Hindlimb muscle (tissue), 1 donor: Measurements from ENCODE around the gene TMEM131. TPM values are rescaled to one million over a fixed set of nuclear protein-coding genes. Genes with fewer than 3 reads are reported as not detected.
"Not testable (repeated sequence)": the region's sequence is repeated elsewhere in the genome, so short reads cannot be mapped to it uniquely, and the experiment has no call there.

Source experiments
- DNase-seq: peaks from one replicate; pipeline ENCODE4 v3.0.0-alpha.2; 2013
- polyA plus RNA-seq: library from polyadenylated mRNA; unstranded; fragments of 120-200 nt; gene quantifications from one replicate; pipeline ENCODE4 v1.2.1, GENCODE V29; 2013; ENCODE audit not compliant: insufficient read length

The TMEM131 gene
- polyA plus RNA-seq, 1 donor, result 53.2 TPM

DNA sequence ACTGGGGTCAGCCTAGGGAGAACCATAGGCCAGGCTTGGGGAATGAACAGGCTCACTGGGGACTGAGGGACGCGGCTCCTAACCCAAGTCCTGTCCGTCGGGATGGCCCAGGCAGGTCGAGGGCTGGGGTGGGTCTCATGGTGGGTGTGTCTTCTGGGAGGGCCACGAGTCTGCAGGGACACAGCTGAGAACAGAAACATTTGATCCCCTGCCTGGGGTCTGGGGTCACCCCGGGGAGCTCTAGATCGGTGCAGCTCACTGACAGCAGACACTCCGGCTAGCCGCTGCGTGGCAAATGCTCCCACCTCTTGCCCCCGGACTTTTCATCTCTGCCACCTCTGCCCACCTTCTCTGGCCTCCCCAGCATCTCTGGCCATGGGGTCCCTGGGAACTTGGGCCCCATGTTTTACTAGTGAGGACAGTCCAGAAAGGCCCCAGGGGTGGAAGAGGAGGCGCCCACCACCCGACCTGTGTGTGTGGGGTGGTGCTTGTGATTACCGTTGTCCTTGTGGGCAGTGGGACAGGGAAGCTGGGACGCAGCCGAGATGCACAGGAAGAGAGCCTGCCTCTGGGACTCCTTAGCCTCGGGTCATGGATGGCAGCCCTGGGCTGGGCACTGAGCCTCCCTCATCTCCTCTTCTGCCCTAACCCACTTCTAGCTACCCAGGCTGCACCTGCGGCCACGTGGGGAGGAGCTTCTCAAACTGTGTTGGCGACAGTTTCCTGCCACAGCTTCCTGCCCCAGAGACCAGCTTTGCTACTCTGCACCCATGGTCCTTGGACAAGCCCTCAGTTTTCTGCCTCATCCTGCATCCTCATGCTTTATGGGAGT lies 277.5 kb downstream of the TMEM131 start:
- no peak for DNase-seq

DNA sequence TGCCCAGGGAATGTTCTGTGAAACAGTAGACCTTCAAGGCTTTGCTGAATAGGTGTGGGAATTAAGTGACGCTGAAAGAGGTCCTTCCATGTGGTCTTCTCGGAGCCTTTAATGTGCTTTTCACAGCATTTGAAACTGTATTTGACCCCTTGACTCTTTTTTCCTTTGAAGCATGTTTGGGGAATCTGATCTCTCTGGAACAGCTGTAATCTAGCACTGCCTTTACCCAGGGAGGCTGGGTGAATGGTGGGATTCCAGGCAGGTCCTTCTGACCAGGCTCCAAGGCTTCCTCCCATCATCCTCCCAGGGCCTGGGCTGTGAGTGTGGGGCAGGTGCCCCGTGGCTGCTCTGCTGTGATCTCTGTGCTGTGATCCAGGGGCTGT lies 278.1 kb downstream of the TMEM131 start:
- DNase-seq, result no peak

DNA sequence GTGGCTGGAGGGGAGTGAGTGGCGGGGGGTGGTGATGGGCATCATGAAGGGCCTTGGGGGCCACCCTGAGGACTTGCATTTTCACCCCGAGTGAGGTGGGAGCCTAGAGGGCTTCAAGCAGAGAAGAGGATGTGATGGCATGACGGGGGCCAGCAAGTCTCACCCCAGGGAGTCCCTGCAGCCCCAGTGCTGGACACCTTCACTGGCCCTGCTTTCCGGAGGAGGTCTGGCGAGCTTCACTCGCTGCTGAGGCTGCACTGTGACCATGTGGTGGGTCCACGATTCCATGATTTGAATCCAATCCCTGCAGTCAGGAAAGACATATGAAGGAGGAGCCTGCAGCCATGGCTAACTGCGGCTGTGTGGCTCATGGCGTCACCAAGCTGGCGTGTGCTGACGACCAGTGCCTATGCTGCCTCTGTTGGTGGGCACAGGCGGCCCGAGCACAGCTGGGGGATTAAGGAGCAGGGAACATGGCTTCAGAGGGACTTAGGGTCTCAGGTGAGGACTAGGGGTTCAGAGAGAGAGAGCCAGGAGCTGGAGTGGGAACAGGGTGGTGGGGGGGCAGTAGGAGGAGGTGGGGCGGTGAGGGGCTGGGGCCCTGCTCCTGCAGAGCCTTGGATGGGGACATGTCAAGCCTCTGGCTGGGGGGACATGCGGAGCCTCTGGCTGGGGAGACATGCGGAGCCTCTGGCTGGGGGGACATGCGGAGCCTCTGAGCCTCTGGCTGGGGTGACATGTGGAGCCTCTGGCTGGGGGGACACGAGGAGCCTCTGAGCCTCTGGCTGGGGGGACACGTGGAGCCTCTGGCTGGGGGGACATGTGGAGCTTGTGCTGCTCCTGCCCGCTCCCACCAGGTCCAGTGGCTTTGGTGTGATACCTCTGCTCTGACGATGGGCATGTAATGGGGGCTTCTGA lies 278.8 kb downstream of the TMEM131 start:
- DNase-seq, result no peak

DNA sequence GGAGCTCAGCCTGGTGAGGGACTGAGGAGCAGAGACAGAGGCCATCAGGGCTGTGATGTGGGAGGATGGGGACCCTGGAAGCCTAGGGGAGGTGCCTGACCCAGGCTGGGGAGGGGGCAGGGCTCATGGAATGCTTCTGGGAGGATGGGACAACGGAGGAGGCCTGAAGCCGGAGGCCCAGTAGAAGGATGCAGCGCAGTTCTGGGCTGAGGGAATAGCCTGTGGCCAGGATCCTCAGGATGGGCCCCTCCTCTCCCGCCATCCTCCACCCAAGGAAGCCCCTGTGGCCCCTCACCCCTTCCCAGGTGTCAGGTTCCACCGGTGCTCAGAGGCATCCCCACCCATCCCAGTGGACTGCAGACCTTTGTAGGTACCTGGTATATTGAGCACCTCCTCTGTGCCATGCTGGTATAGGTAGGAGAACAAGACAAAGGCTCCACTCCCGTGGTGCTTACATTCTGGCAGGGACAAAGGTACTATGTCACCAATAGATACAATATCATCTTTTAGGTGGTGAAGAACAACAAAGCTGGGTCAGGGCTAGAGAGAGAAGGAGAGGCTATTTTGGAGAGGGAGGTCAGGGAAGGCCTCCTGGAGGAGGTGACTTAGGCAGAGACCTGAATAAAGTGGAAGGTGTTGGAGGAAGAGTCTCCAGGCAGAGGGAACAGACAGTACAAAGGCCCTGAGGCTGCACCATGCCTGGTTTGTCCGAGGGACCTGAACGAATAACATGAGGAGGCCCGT lies 279.6 kb downstream of the TMEM131 start:
- DNase-seq, result no peak

DNA sequence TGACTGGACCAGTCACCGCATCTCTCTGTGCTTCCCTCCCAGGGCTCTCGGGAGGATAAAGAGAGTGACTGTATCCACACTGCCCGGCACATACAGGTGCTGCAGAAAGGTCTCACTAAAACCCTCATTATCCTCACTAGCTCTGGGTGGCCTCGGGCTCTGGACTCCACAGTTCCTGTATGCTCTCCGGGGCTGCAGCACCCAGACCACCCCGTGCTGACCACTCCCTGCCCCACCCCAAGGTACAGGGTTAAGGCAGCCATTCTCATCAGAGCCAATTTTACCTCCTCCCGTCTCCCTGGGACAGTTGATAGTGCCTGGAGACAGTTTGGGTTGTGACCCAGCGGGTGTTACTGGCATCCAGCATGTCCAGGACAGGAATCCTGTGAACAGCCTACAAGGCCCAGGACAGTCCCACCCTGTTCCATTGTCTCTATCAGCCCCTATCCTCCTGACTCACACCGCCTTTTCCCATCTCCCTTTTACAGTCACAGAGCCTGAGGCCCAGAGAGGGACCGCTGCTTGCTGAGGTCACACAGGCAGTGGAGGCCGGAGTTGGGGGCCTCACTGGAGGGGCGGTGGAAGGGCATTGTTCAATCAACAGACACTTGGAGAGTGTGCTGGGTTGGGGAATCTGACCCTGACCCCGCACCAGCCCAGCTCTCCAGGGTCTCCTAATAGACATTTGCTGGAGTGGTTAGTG lies 280.6 kb downstream of the TMEM131 start:
- no peak for DNase-seq

DNA sequence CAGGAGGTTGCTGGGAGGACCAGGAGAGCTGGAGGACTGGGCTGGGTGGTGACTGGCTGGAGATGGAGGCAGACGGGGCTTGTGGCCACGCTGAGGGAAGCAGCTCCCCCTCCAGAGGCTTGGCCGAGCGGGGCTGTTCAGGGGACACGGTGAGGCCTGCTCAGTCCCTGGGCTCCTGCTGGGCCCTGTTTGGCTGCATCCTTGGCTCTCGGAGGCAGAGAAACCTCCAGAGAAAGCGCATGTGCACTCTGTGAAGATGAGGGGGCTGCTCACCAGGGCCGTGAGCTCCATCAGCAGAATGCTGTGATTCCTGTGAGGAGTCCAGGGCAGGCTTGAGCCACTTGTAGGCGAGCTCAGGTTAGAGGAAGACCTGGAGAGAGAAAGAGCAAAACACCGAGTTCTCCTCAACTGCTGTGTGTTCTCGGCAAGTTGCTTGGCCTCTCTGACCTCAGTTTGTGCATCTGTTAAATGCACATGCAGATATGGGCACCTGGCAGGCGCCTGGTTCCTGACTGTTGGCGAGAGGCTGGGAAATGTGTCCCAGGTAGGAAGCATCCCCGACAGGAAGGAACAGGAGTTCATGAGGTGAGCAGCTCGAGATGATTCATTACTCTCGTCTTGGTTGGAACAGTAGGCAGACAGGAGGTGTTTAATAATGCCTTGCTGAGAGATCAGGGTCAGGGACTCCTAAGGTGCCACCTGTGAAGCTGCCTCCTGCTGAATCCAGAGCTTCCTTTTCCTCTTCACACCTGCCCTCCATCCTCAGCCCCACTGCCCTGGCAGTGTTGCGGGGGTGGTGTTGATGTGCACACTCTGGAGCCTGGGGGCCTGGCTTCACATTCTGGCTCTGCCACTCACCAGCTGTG lies 281.4 kb downstream of the TMEM131 start:
- DNase-seq, result no peak

DNA sequence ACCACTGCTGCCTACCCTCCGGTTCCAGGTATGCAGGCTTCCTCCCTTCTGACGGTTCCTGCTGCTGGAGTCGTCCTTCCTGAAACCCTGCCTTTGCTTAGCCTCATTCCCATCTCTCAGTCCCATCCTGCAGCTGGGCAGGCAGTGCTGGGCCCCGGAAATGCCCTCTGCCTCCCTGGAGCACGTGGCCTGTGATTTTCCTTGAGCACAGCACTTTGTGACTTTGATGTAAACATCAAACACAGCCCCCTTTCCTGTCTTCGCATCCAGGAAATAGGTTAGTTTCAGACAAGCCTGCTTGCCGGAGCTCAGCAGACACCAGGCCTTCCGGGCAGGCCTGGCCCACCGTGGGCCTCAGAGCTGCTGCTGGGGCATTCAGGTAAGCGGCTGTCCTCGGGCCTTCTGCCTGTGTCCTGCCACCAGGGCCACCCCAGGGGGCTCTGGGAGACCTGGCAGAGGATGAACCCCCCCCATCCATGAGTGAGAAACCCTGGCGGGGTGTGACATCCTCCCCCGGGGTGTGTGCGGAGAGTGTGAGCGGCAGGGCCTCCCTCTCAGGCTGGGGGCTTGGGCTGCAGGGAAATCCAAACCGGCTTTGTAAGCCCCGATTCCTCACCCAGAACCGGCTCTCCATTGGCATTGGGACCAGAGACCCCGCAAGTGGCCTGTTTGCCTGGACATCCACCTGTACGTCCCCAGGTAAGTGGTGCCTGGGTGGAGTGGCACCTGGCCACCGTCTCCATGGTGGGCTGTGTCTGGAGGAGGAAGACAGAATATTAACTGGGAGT lies 282.3 kb downstream of the TMEM131 start, which contains the start of gene ZAP70:
Gene ZAP70 (plus strand): TSS at position 281 of the 788 bp plus-strand sequence. CDS start 10,461 bp downstream, outside the sequence.
- DNase-seq, result no peak

DNA sequence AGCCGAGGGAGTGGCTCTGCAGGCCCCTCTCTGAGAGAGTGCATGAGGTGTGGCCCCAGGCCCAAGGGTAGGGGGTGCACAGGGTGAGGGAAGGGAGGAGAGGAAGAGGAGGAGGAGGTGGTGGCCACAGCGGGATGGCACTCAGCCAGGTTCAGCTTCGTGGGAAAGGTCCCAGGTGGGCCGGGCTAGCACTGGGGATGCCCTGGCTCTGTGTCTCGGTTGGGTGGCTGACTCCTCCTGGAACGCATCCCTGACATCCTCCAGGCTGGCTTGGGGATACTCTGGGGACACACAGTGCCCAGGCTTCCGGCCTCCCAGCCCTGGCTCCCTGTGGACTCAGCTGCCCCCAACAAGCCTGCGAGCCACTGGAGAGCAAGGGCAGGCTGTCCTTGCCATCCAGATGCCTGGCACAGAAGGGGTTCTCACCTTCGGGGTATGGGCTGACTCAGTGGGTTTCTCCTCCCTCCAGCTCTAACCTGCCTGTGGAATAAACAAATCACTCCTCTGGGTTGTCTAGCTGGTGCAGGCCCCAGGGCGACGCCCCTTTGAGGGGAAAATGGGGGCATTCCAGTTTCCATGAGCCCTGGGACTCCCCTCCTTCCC lies 283.0 kb downstream of the TMEM131 start:
- DNase-seq, result no peak

DNA sequence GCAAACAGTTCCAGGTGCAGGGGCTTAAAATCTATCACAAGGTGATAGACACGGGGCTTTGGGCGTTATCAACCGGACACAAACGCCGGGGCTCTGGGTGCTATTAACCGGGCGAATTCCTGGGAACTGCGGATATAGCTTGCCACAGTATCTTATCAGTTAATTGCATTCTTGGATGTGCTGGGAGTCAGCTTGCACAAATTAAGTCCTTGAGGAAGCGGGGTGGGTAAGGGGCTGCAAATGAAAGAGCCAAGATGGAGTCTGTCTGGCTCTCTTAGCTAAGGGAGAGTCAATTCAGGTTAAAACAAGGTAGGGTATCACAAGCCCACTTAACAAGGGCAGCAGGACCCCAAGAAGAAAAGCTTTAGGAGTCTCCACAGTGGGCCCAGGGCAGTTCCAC lies 283.6 kb downstream of the TMEM131 start:
- DNase-seq, result not testable (repeated sequence)

DNA sequence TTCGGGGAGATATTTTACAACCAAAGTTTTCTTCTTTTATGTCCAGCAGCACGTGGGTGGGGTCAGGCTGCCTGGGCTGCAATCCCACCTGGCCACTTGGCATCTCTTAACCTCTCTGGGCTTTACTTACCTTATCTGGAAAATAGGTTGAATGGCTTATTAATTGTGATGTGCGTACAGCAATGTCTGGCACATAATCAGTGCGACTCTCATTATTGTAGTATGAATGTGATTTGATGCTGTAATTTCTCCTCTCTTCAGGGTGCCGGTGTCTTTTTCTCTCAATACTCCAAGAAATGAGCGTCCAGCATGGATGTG lies 284.4 kb downstream of the TMEM131 start:
- no peak for DNase-seq

DNA sequence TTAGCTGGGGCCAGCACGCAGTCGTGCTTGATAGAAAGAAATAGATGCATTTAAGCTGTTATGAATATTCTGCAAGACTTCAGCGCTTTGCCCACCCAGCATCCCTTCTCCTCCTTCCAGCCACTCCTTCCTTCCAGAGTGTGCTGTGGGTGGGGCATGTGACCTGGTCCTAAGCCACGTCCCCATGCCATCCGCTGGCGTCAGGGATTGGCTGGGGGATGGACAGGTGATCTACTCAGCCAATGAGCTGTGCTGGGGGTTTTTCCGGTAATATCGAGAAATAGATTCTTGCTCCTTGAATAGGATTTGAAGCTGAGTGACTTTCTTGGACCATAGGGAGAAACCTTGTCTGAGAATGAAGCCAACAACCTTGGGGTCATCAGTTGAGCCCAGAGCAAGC lies 287.1 kb downstream of the TMEM131 start:
- no peak for DNase-seq

DNA sequence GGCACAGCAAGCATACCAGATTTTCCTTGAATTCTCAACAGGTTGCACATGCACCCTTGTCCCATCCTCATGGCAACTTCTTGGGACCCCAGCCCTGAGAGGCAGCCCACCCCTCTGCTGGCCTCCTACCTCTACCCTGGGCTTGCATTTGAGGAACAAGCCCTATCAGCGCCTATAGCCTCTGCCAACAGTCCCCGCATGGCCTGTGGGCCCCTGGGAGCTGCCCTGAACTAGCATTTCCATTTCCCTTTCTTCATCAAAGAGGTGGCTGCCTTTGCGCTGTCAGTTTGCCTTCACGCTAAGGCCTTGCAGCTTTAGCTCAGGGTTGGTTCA lies 287.7 kb downstream of the TMEM131 start:
- no peak for DNase-seq

DNA sequence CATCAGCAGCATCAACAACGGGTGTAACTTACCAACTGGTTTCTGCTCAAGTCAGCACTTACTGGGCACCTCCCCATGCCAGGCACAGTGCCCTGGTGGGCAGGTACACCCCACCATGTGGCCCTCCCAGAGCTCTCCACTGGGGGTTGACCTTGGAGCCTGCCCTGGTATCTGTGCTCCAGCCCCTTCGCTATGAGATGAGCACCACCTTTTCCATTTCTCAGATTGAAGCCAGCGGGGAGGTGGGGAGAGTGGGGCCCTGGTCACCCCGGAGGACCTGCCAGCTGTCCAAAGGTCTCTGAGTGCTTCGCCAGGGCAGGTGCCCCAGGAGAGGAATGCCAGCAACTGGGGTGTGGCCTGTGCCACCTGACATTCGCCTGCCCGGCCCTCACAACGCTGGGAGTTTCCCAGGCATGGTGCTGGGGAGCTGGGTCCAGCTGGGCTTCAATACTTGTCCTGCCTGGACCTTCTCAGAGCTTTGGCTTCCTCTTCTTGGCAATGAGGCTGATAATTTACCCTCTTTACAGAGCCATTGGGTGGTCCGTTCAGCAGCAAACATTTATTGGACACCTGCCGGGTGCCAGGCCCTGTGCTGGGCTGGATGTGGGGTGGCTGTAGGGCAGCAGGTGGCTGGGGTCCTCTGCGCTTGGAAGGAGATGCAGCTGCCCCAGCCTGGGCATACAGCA lies 288.2 kb downstream of the TMEM131 start:
- no peak for DNase-seq

DNA sequence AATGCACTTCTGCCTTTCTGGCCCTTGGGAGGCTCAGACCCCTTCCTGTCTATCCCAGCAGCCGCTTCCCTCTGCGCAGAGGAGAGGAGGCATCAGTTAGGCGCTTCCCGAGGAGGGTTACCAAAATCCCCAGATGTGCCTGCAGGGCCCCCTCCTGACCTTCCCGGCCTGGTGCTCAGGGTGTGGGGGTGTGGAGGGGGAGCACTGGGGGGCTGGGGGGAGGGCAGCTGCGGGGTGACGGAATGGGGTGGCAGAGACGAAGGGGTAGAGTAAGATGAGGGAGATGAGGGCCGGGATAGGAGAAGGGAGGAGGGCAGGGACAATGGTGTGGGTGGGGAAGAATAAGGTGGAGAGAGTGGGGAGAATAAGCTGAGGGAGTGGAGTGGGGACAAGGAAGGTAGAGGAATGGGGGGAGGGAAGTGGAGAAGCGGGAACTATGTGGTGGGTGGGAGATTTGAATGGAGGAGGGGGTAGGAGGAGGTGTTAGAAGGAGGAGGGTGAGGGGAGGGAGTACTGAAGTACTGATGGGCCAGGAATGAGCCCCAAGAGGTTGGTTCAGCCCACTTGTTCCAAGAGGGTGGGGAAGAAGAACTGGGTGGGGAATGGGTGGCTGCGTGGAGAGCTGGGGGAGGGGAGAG lies 288.9 kb downstream of the TMEM131 start:
- no peak for DNase-seq

Other genes with a start within 250 kb of the TMEM131 start
- gene VWA3B, start 91.2 kb upstream of the TMEM131 start, polyA plus RNA-seq, result 1.0 TPM